Liver (tissue), 9 donors: ENCODE measurements around the gene DGKB. TPM values are rescaled to one million over a fixed set of nuclear protein-coding genes. Genes with fewer than 3 reads are reported as not detected.

Source experiments
- DNase-seq: peaks from one replicate; pipeline ENCODE4 v3.0.0-alpha.2; 2017; ENCODE audit warnings: low spot score
- H3K27ac ChIP-seq, 2 donors: one replicate each; pipeline ENCODE4 v1.7.0; 2013; ENCODE audit warnings: inconsistent platforms in 2 of 2, low read length in 2 of 2, control low read depth in 1 of 2, low read depth in 1 of 2, mild to moderate bottlenecking in 1 of 2
- H3K27me3 ChIP-seq, 4 donors: one replicate each; pipeline versions ENCODE4 v1.6.1 to v1.7.0; 2013; ENCODE audit warnings: low read length in 3 of 4, inconsistent platforms in 1 of 4, mild to moderate bottlenecking in 1 of 4, moderate library complexity in 1 of 4; ENCODE audit not compliant: control insufficient read depth in 4 of 4, insufficient read depth in 4 of 4
- H3K36me3 ChIP-seq, 4 donors: one replicate each; pipeline versions ENCODE4 v1.6.1 to v1.7.0; 2013; ENCODE audit warnings: low read length in 3 of 4, mild to moderate bottlenecking in 3 of 4, low read depth in 1 of 4, moderate library complexity in 1 of 4; ENCODE audit not compliant: control insufficient read depth in 4 of 4, insufficient read depth in 3 of 4
- H3K4me1 ChIP-seq, 4 donors: one replicate each; pipeline versions ENCODE4 v1.6.1 to v1.7.0; 2013; ENCODE audit warnings: low read length in 3 of 4, mild to moderate bottlenecking in 3 of 4, moderate library complexity in 1 of 4; ENCODE audit not compliant: control insufficient read depth in 4 of 4, insufficient read depth in 4 of 4
- H3K4me3 ChIP-seq, 3 donors: one replicate each; pipeline versions ENCODE4 v1.6.1 to v1.7.0; 2013; ENCODE audit warnings: low read length in 3 of 3, control low read depth in 1 of 3, low read depth in 1 of 3, mild to moderate bottlenecking in 1 of 3
- H3K9ac ChIP-seq, 2 donors: one replicate each; pipeline ENCODE4 v1.7.0; 2013; ENCODE audit warnings: low read length in 2 of 2, mild to moderate bottlenecking in 2 of 2, moderate library complexity in 2 of 2, control low read depth in 1 of 2, low read depth in 1 of 2
- H3K9me3 ChIP-seq, 4 donors: one replicate each; pipeline versions ENCODE4 v1.6.1 to v1.7.0; 2013; ENCODE audit warnings: low read length in 3 of 4; ENCODE audit not compliant: control insufficient read depth in 4 of 4
- ATF3 ChIP-seq: IDR thresholded peaks from 2 replicates; pipeline ENCODE4 v1.6.1; 2016; ENCODE audit warnings: antibody characterized with exemption
- CTCF ChIP-seq: fragments of 150-350 bp; IDR thresholded peaks from 2 replicates; pipeline ENCODE4 v1.5.1; 2017; ENCODE audit warnings: improper control_type of control experiment, low read depth, low read length; ENCODE audit not compliant: missing input control
- EGR1 ChIP-seq, 2 donors: IDR thresholded peaks; 2 replicates each; pipeline ENCODE4 v1.6.1; 2016 to 2018; ENCODE audit warnings: antibody characterized with exemption in 2 of 2, low read depth in 2 of 2
- FOXA1 ChIP-seq: IDR thresholded peaks from 2 replicates; pipeline ENCODE4 v1.6.1; 2016; ENCODE audit warnings: antibody characterized with exemption
- FOXA2 ChIP-seq: IDR thresholded peaks from 2 replicates; pipeline ENCODE4 v1.6.1; 2016; ENCODE audit warnings: antibody characterized with exemption
- GABPA ChIP-seq, 2 donors: IDR thresholded peaks in 1 of 2; conservative IDR thresholded peaks in 1 of 2; 2 replicates each; pipeline ENCODE4 v1.6.1; 2016; ENCODE audit warnings: antibody characterized with exemption in 2 of 2, mild to moderate bottlenecking in 1 of 2, moderate library complexity in 1 of 2
- HNF4A ChIP-seq, 2 donors: conservative IDR thresholded peaks; 2 replicates each; pipeline ENCODE4 v1.6.1; 2016; ENCODE audit warnings: antibody characterized with exemption in 2 of 2, mild to moderate bottlenecking in 2 of 2
- HNF4G ChIP-seq: IDR thresholded peaks from 2 replicates; pipeline ENCODE4 v1.6.1; 2016; ENCODE audit warnings: antibody characterized with exemption
- JUND ChIP-seq, 2 donors: IDR thresholded peaks; 2 replicates each; pipeline ENCODE4 v1.6.1; 2016; ENCODE audit warnings: antibody characterized with exemption in 2 of 2
- MAX ChIP-seq: IDR thresholded peaks from 2 replicates; pipeline ENCODE4 v1.6.1; 2016; ENCODE audit warnings: antibody characterized with exemption
- NR2F2 ChIP-seq: IDR thresholded peaks from 2 replicates; pipeline ENCODE4 v1.6.1; 2016; ENCODE audit warnings: antibody characterized with exemption
- RAD21 ChIP-seq, 2 donors: IDR thresholded peaks; 2 replicates each; pipeline ENCODE4 v1.6.1; 2016; ENCODE audit warnings: antibody characterized with exemption in 2 of 2, mild to moderate bottlenecking in 2 of 2
- REST ChIP-seq: IDR thresholded peaks from 2 replicates; pipeline ENCODE4 v1.6.1; 2016; ENCODE audit warnings: antibody characterized with exemption, mild to moderate bottlenecking
- RXRA ChIP-seq, 2 donors: IDR thresholded peaks; 2 replicates each; pipeline ENCODE4 v1.6.1; 2017 to 2018; ENCODE audit warnings: antibody characterized with exemption in 2 of 2, mild to moderate bottlenecking in 1 of 2
- SP1 ChIP-seq: IDR thresholded peaks from 2 replicates; pipeline ENCODE4 v1.6.1; 2018; ENCODE audit warnings: antibody characterized with exemption, mild to moderate bottlenecking
- TAF1 ChIP-seq: conservative IDR thresholded peaks from 2 replicates; pipeline ENCODE4 v1.6.1; 2016; ENCODE audit warnings: antibody characterized with exemption, mild to moderate bottlenecking
- YY1 ChIP-seq: IDR thresholded peaks from 2 replicates; pipeline ENCODE4 v1.6.1; 2016; ENCODE audit warnings: antibody characterized with exemption, mild to moderate bottlenecking
- ZBTB33 ChIP-seq: IDR thresholded peaks from 2 replicates; pipeline ENCODE4 v1.6.1; 2016; ENCODE audit warnings: antibody characterized with exemption
- WGBS: extraction: QIAGEN DNeasy Blood & Tissue Kit; methylation state at CpG from one replicate; pipeline ENCODE4 v1.1.7; 2013; 5-methylcytosine and 5-hydroxymethylcytosine counted together
- polyA plus RNA-seq, 2 donors: library from polyadenylated mRNA; stranded (reverse) in 1 of 2; unstranded in 1 of 2; fragments of 200-250 nt in 1 of 2; fragments of >200 nt in 1 of 2; fragmentation: Nextera tagmentation in 1 of 2; extraction: Ambion mirVana in 1 of 2; gene quantifications; one replicate each; pipeline versions ENCODE4 v1.2.1 to v1.2.3, GENCODE V29; 2013 to 2015
- total RNA-seq, 2 donors: library from RNA; depleted of rRNA; stranded (reverse); fragments of >200 nt; gene quantifications; one replicate each; pipeline ENCODE4 v1.2.3, GENCODE V29; 2014
- donor health status: healthy.
- donor health status: healthy.
- donor health status: healthy.
- donor health status: healthy.
- donor health status: healthy.

DGKB gene
- total and polyA plus RNA-seq, 4 donors: 0.09 to 0.42 TPM; not detected in 2

GRCh38 chr7:14096159-14096558, 806.4 kb downstream of the DGKB start:
- no peak overlapping the region for H3K9ac ChIP-seq
- H3K9me3 ChIP-seq: no peaks in the 10 kb centered on the region
- TF ChIP-seq RXRA (IDR thresholded peaks at IDR 0.05): no peak
- TF ChIP-seq CTCF: no peak
- no peak for TF ChIP-seq HNF4A (conservative IDR thresholded peaks at IDR 0.05)
- TF ChIP-seq MAX: no peak
- no peak for TF ChIP-seq FOXA2
- no peak for TF ChIP-seq YY1
- no peak for TF ChIP-seq ZBTB33
- no peak for TF ChIP-seq FOXA1
- no peak for TF ChIP-seq TAF1
- TF ChIP-seq NR2F2: no peak
- no peak for TF ChIP-seq ATF3
- TF ChIP-seq EGR1 (IDR thresholded peaks at IDR 0.05; ENCODE audit: low read depth in 2 of 2): no peak
- no peak for TF ChIP-seq SP1
- no peak for TF ChIP-seq JUND (IDR thresholded peaks at IDR 0.05)
- no peak for TF ChIP-seq HNF4G
- no peak for TF ChIP-seq RAD21 (IDR thresholded peaks at IDR 0.05)
- no peaks in the 10 kb centered on the region for H3K36me3 ChIP-seq
- H3K27me3 ChIP-seq: no peaks in the 10 kb centered on the region
- H3K27ac ChIP-seq: no peak overlapping the region
- no peak overlapping the region for H3K4me3 ChIP-seq
- WGBS: 91% methylated on average over 1 of the region's 1 CpG
- no peak for DNase-seq
- no peaks in the 10 kb centered on the region for H3K4me1 ChIP-seq

- WGBS: 42% methylated on average over 4 of the region's 4 CpGs
- TF ChIP-seq REST (no peak), ATF3 (no peak), SP1 (no peak), GABPA (IDR thresholded peaks at IDR 0.05 in 1 of 2, conservative IDR thresholded peaks at IDR 0.05 in 1 of 2) (no peak), RXRA (IDR thresholded peaks at IDR 0.05) (no peak), CTCF (no peak), MAX (no peak), RAD21 (IDR thresholded peaks at IDR 0.05) (no peak), FOXA2 (no peak), FOXA1 (no peak), NR2F2 (no peak), HNF4A (conservative IDR thresholded peaks at IDR 0.05) (no peak), JUND (IDR thresholded peaks at IDR 0.05) (no peak), TAF1 (no peak), EGR1 (IDR thresholded peaks at IDR 0.05; ENCODE audit: low read depth in 2 of 2) (no peak), YY1 (no peak)
These were observed 807.2 kb downstream of the DGKB start for GRCh38 chr7:14095233-14095950.

More at GRCh38 chr7:14095233-14095950, 807.2 kb downstream of the DGKB start:
- H3K4me3 ChIP-seq: no peak overlapping the region
- no peak for DNase-seq
- H3K9me3 ChIP-seq: no peaks in the 10 kb centered on the region
- no peaks in the 10 kb centered on the region for H3K27me3 ChIP-seq
- H3K9ac ChIP-seq: no peak overlapping the region
- H3K4me1 ChIP-seq: no peaks in the 10 kb centered on the region
- H3K36me3 ChIP-seq: no peaks in the 10 kb centered on the region
- no peak overlapping the region for H3K27ac ChIP-seq
